ENCODE data around the gene POLD4.

POLD4 gene

DNA sequence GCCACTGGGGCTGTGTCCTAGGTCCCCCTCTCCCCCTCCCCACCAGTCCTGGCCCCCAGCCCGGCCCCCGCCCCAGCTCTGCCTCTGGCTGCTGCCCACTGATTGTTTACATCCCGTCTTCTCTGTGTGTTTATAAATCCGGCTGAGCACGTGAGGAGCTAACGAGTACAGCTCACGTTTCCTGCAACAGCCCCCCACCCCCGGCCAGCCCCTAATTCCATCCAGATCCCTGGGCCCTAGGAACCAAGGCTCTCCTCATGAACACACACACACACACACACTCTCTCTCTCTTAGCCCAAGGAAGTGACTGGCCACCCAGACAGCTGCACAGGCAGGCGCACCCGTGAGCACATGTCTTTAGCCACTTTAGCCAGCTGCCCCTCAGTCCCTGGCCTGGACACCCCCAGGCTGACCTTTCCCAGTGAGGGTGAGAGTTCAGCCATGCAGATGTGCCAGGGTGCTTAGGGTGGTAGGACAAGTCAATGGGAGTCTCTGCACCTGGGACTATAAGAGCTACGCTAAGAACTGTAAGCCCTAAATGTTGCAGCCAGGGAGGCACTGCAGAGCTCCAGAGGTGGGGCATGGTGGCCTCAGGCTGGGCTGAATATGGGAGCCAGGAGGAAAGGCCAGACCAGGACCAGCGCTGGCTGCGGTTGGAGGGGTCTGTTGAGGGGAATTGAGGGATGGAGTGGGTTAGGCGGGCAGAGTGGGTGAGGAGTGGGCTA is 17.2 kb upstream of the POLD4 start:
- DNase-seq: no peak

DNA sequence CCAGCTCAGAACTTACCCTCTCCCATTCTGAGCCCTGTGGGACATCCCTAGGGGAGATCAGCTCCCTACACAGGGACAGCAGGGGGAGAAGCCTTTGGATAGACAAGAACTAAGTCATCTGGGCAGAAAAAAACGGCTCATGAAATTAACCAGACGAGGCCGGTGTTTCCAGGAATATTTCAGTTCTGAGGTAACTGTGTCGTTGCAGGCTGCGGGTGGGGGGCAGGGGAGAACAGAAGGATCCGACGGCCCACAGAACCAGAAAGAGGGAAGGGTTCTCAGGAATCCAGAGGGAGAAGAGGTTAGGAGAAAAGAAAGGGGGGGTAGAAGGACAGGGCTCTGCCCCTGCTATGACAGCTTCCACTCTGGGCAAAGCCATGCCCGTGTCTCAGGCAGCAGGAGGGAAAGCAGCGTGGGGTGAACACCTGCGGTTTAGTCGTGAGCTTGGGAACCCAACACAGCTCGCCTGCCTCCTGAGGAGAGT is 16.5 kb upstream of the POLD4 start:
- no peak for DNase-seq

DNA sequence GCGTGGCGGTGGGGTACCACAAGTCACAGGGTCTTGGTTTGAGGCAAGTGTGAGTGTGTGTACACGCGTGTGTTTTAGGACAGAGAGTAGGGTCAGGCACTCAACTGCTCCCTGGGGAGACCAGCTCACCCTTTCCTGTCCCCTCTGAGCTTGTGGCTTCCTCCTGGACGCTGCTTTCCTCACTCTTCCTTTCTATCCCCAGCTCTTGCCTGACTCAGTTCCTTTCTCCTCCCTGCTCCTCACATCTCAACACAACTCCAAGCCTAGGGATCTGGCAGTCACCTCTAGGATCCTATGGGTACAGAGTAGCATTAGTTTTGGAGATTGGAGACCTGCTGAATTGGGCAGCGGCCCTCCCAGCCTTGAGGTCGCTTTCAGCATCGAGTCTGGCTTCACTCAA is 15.9 kb upstream of the POLD4 start:
- no peak for DNase-seq

GRCh38 chr11:67368621-67369020 is 15.3 kb upstream of the POLD4 start:
- DNase-seq: peak; percentile 51

DNA sequence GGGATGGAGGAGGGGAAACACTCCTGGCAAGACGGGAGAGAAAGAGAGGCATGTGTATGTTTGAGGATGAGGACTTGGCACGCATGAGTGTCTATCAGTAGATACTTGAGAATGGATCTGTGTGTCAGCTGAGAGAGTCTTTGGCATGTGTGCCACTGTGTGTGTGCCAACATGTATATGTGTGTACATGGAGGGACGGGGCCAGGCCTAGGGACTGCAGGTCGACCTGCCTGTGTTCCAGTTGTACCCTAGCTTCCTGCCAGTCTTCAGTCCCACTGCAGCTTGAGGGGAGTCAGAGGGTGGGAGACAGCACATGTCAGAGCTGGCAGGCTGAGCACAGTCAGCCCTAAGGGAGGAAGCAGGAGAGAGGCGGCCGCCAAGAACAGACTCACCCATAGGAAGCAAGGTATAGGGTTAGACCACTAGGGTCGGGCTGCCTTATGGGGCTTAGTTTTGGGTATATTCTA is 14.4 kb upstream of the POLD4 start:
- DNase-seq: no peak

- DNase-seq: no peak
Measured at GRCh38 chr11:67366961-67367760, 13.8 kb upstream of the POLD4 start.

- DNase-seq: no peak
Measured at GRCh38 chr11:67366546-67366945, 13.2 kb upstream of the POLD4 start.

GRCh38 chr11:67365736-67366444 is 12.5 kb upstream of the POLD4 start:
- no peak for DNase-seq

DNA sequence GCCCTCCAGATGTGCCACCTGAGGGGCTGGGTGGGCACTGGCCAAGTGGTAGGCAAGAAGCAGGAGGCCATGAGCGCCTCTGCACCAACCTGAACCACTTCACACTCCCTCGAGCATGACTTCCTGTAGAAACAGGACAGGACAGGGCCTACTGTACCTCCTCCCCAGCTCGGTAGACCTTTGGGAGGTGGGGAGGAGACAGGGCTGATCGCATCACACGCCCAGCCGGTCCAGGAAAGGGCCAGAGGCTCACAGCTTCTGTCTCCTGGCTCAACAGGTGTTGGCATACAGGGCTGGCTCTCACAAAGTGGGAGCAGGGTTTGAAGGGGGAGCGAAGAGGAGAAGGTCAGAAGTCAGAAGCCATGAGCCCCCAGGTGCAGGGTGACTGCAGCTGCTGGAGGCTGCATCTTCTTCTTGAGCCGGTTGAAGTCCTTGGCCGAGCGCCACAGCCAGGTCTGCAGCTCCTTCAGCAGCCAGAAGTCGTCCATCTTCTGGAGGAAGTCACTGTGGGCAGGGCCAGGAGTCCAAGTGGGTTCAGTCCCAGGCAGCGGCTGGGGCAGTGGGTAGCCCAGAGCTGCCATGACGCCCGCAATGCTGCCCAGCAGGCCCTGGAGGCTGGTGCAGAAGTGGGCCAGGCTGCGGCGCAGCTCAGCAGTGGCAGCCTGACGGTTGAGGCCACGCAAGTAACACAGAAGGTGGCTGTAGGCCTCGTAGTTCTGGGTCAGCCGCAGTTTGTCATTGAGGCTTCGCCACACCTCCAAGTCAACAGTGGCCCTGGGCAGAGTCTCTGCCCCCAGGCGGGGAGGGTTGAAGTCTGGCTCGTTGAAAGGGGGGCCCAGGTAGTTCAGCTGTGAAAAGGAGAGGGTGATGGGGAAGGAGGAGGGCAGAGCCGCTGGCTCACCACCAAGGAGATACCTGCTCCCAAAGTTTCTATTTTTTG is 11.7 kb upstream of the POLD4 start:
- DNase-seq: no peak

- peak; percentile 32 for DNase-seq
Measured at GRCh38 chr11:67364169-67364568, 10.8 kb upstream of the POLD4 start.

- no peak for DNase-seq
Measured at GRCh38 chr11:67357831-67358670, 4.7 kb upstream of the POLD4 start.

DNA sequence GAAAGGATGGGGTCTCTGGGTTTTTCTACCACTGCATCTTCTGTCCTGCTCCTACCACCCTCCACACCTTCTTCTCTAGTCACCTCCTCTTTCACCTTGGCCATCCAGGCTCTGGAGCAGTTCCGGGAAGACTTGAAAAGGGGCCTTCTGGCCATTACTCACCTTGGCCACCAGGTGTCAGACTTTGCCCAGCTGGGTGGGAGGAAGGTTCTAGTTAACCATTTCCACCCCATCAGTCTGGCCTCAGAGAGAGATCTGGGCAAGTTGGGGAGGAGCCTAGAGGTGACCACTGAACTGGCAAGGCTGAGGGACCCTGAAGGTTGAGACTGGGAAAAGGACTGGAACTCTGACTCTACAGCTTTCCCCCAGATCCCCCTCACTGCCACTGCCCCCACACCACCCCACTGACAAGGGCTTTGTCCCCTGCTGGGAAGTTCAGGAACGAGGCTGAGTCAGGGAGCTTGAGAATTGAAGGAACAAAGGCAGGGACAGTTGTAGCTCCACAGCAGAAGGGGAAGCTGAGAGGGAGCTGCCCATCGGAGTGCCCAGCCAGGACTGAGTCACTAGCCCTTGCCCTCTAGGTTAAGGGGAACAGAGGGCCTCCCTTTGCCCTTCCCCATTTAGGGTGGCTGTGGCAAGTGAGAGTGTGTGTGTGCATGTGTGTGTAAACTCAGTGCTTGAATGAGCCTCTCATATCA is 3.7 kb upstream of the POLD4 start:
- DNase-seq: peak; percentile 81

- DNase-seq: no peak
Measured at GRCh38 chr11:67356387-67356863, 3.1 kb upstream of the POLD4 start.

GRCh38 chr11:67355794-67356386 is 2.5 kb upstream of the POLD4 start:
- no peak for DNase-seq

- no peak for DNase-seq
Measured at GRCh38 chr11:67355023-67355793, 1.9 kb upstream of the POLD4 start.

- peak; percentile 37 for DNase-seq
Measured at GRCh38 chr11:67354075-67355022, 1.0 kb upstream of the POLD4 start.

GRCh38 chr11:67352546-67353316 is 615 bp downstream of the POLD4 start:
- no peak for DNase-seq

Data from CD4-positive, alpha-beta T cell treated with Interleukin-17A for 1 hour (primary cell).